HepG2 (cell line): ENCODE data around the gene RCAN2. TPM values are rescaled to one million over a fixed set of nuclear protein-coding genes. Genes with fewer than 3 reads are reported as not detected.

Source experiments
- ATAC-seq: fragments of 200-7000 bp; cut with Tn5 transposase; 3 replicates; pipeline ENCODE4 v1.9.1; 2020; ENCODE audit warnings: mild to moderate bottlenecking, moderate library complexity
- BruUV-seq: library from RNA; stranded (reverse); fragments of 400-500 nt; replicated peaks from 2 replicates; lab custom pipeline; 2021; lab: Mats Ljungman, UMichigan
- CTCF ChIA-PET: fragments of 300-600 bp; formaldehyde crosslinking; extraction: SDS; loops from one replicate; lab custom pipeline; 2021; ENCODE audit warnings: low total read pairs, inconsistent platforms, low intra/inter-chr PET ratio; lab: Yijun Ruan, JAX
- POLR2A ChIA-PET: fragments of 350-600 bp; sonication (Branson Sonifier 250); formaldehyde crosslinking; loops from one replicate; lab custom pipeline; 2020; ENCODE audit warnings: antibody characterized with exemption, inconsistent platforms; lab: Yijun Ruan, JAX
- DNase-seq: peaks from one replicate; pipeline ENCODE4 v3.0.0-alpha.2; 2015; ENCODE audit warnings: low spot score
- FAIRE-seq: peaks from 3 replicates; lab custom pipeline; 2011; peaks lifted over from hg19 to GRCh38; lab: Jason Lieb, UNC
- H2AFZ ChIP-seq: one replicate; pipeline ENCODE4 v1.6.1; 2011; ENCODE audit warnings: low read length, inconsistent platforms
- H3K27ac ChIP-seq: fragments of 300-600 bp; 3 replicates; pipeline ENCODE4 v1.8.0; 2011; ENCODE audit warnings: mixed run types, mild to moderate bottlenecking, mixed read lengths, low read length, inconsistent platforms; ENCODE audit not compliant: insufficient read depth; ENCODE audit errors: extremely low read length
- H3K27me3 ChIP-seq, 2 experiments: fragments of 200-600 bp in 1 of 2; 2 replicates in 1 of 2; 3 replicates in 1 of 2; pipeline versions ENCODE4 v1.6.0 to v1.8.0; 2011; ENCODE audit warnings: low read length in 2 of 2, mild to moderate bottlenecking in 2 of 2, moderate library complexity in 2 of 2, inconsistent platforms in 1 of 2; ENCODE audit not compliant: insufficient read depth in 2 of 2, control insufficient read depth in 1 of 2
- H3K36me3 ChIP-seq, 2 experiments: fragments of 200-600 bp in 1 of 2; replicated peaks in 1 of 2; 2 replicates in 1 of 2; 3 replicates in 1 of 2; pipeline versions ENCODE4 v1.5.1 to v1.8.0; 2011; ENCODE audit warnings: low read length in 2 of 2, inconsistent platforms in 1 of 2; ENCODE audit not compliant: insufficient read depth in 2 of 2, control insufficient read depth in 1 of 2
- H3K4me1 ChIP-seq: 2 replicates; pipeline ENCODE4 v1.5.1; 2012; ENCODE audit warnings: low read length, inconsistent platforms; ENCODE audit not compliant: insufficient read depth
- H3K4me2 ChIP-seq: 2 replicates; pipeline ENCODE4 v1.6.0; 2011; ENCODE audit warnings: low read depth, low read length, inconsistent platforms
- H3K4me3 ChIP-seq, 3 experiments: fragments of 200-600 bp in 1 of 3; sonication (generic), shearing (Covaris generic) in 1 of 3; replicated peaks in 1 of 3; 2 replicates each; pipeline ENCODE4 v1.5.1; 2011 to 2016; ENCODE audit warnings: low read length in 3 of 3, inconsistent platforms in 2 of 3, low read depth in 2 of 3, mild to moderate bottlenecking in 2 of 3, control low read depth in 1 of 3, mixed read lengths in 1 of 3; ENCODE audit not compliant: insufficient read depth in 1 of 3
- H3K79me2 ChIP-seq: one replicate; pipeline ENCODE4 v1.6.1; 2011; ENCODE audit warnings: low read length, inconsistent platforms; ENCODE audit not compliant: insufficient read depth
- H3K9ac ChIP-seq: 2 replicates; pipeline ENCODE4 v1.6.0; 2011; ENCODE audit warnings: mild to moderate bottlenecking, low read depth, low read length, inconsistent platforms; ENCODE audit not compliant: insufficient read depth
- H3K9me3 ChIP-seq: 2 replicates; pipeline ENCODE4 v1.5.1; 2012; ENCODE audit warnings: mild to moderate bottlenecking, low read length
- H4K20me1 ChIP-seq: 2 replicates; pipeline ENCODE4 v1.6.0; 2011; ENCODE audit warnings: inconsistent platforms, mild to moderate bottlenecking, low read length, moderate library complexity; ENCODE audit not compliant: insufficient read depth
- ATF7-NPFF ChIP-seq: sonication (generic); formaldehyde crosslinking; IDR thresholded peaks from 2 replicates; pipeline ENCODE4 v1.8.1; 2023; ENCODE audit warnings: mild to moderate bottlenecking, low read depth, missing genetic modification reagents, moderate library complexity
- GLI4 ChIP-seq: sonication (generic); formaldehyde crosslinking; IDR thresholded peaks from 2 replicates; pipeline ENCODE4 v1.5.1; 2020; ENCODE audit warnings: missing genetic modification reagents, mild to moderate bottlenecking, moderate library complexity, borderline replicate concordance
- PHB2 ChIP-seq: fragments of 450-650 bp; IDR thresholded peaks from 2 replicates; pipeline ENCODE4 v1.6.1; 2018; ENCODE audit not compliant: partially characterized antibody
- RBAK ChIP-seq: sonication (generic); formaldehyde crosslinking; IDR thresholded peaks from 2 replicates; pipeline ENCODE4 v1.5.1; 2020; ENCODE audit warnings: mild to moderate bottlenecking, missing genetic modification reagents
- RBM39 ChIP-seq: fragments of 200-400 bp; formaldehyde crosslinking; IDR thresholded peaks from one replicate; pipeline ENCODE4 v1.6.1; 2018; ENCODE audit warnings: antibody characterized with exemption, mild to moderate bottlenecking, low read depth, low read length; ENCODE audit not compliant: poor library complexity, severe bottlenecking
- TSC22D2 ChIP-seq: sonication (generic); formaldehyde crosslinking; IDR thresholded peaks from 2 replicates; pipeline ENCODE4 v1.5.1; 2020; ENCODE audit warnings: missing genetic modification reagents, mild to moderate bottlenecking, borderline replicate concordance
- ZKSCAN1 ChIP-seq: fragments of 150-350 bp; IDR thresholded peaks from 2 replicates; pipeline ENCODE4 v1.6.1; 2014; ENCODE audit warnings: low read length
- ZNF12 ChIP-seq: sonication (generic); formaldehyde crosslinking; IDR thresholded peaks from 2 replicates; pipeline ENCODE4 v1.5.0; 2020; ENCODE audit warnings: missing genetic modification reagents
- ZNF160 ChIP-seq: sonication (generic); formaldehyde crosslinking; IDR thresholded peaks from 2 replicates; pipeline ENCODE4 v1.8.0; 2022; ENCODE audit warnings: mild to moderate bottlenecking, inconsistent platforms, missing genetic modification reagents
- ZNF296 ChIP-seq: sonication (generic); formaldehyde crosslinking; conservative IDR thresholded peaks from 2 replicates; pipeline ENCODE4 v1.5.0; 2020; ENCODE audit warnings: mild to moderate bottlenecking, missing genetic modification reagents
- WGBS: methylation state at CpG from one replicate; pipeline ENCODE4 v1.1.6; 2017; ENCODE audit warnings: low lambda C conversion rate; 5-methylcytosine and 5-hydroxymethylcytosine counted together
- in situ Hi-C: cut with HindIII; loops from 2 replicates; pipeline ENCODE4 v1.10.0; 2017; ENCODE audit warnings: low pct_unique_long_range_greater_than_20kb; ENCODE audit not compliant: extremely low pct_ligation_motif_present
- intact Hi-C: fragments of 100-400 bp; cut with micrococcal nuclease; formaldehyde crosslinking; loops from one replicate; pipeline ENCODE4 v1.10.0; 2022; ENCODE audit not compliant: unreplicated experiment
- polyA plus RNA-seq, 8 experiments: library from polyadenylated mRNA; depleted of rRNA in 3 of 8; stranded (reverse) in 7 of 8; unstranded in 1 of 8; fragments of >200 nt; fragmentation: Illumina TruSeq in 4 of 8; extraction: Trizol in 4 of 8; gene quantifications; 2 replicates each; pipeline versions ENCODE4 v1.2.1 to v1.2.3, GENCODE V29; 2011 to 2016; ENCODE audit warnings: low read depth in 4 of 8, missing spikeins in 1 of 8, mixed read lengths in 1 of 8; ENCODE audit not compliant: insufficient read depth in 1 of 8
- total RNA-seq, 5 experiments: library from RNA; depleted of rRNA; stranded (reverse); fragments of >200 nt; fragmentation: Illumina TruSeq; extraction: Trizol; gene quantifications; 2 replicates each; pipeline ENCODE4 v1.2.3, GENCODE V29; 2016; ENCODE audit warnings: low read depth in 1 of 5
- TF ChIP-seq, protein P1 (sequence below): IDR thresholded peaks from 2 replicates; pipeline ENCODE4 v1.6.1; 2012; ENCODE audit warnings: low read length, improper control_type of control experiment
- TF ChIP-seq, protein P2 (sequence below): sonication (generic); formaldehyde crosslinking; IDR thresholded peaks from 2 replicates; pipeline ENCODE4 v1.5.1; 2020; ENCODE audit warnings: missing genetic modification reagents, mild to moderate bottlenecking, borderline replicate concordance
- TF ChIP-seq, protein P3 (sequence below): IDR thresholded peaks from 2 replicates; pipeline ENCODE4 v1.6.1; 2016; ENCODE audit warnings: control low read depth

Gene RCAN2
- total and polyA plus RNA-seq, 2 of the 13 experiments (the other 11 are each of a cell fraction or from before 2014, with no cell fraction given), result not detected

DNA sequence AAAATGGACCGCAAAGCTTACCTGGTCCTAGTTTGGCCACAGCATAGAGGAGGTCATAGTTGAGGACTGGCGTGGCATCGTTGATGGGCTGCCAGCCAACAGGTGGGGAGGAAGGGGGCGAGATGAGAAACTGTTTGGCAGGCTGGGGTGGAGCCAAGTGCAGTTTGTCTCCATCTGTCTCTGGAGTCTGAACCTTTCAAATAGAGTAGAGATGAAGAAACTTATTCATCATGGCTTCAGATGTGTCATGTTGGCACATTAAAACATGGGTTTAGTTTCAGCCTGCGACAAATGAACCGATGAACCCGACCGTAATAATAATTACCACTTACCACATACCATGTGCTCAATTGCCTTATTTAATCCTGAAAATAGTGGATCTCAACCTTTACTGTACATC, 244.5 kb downstream of the RCAN2 start (continued):
- TF ChIP-seq, protein P1, sequence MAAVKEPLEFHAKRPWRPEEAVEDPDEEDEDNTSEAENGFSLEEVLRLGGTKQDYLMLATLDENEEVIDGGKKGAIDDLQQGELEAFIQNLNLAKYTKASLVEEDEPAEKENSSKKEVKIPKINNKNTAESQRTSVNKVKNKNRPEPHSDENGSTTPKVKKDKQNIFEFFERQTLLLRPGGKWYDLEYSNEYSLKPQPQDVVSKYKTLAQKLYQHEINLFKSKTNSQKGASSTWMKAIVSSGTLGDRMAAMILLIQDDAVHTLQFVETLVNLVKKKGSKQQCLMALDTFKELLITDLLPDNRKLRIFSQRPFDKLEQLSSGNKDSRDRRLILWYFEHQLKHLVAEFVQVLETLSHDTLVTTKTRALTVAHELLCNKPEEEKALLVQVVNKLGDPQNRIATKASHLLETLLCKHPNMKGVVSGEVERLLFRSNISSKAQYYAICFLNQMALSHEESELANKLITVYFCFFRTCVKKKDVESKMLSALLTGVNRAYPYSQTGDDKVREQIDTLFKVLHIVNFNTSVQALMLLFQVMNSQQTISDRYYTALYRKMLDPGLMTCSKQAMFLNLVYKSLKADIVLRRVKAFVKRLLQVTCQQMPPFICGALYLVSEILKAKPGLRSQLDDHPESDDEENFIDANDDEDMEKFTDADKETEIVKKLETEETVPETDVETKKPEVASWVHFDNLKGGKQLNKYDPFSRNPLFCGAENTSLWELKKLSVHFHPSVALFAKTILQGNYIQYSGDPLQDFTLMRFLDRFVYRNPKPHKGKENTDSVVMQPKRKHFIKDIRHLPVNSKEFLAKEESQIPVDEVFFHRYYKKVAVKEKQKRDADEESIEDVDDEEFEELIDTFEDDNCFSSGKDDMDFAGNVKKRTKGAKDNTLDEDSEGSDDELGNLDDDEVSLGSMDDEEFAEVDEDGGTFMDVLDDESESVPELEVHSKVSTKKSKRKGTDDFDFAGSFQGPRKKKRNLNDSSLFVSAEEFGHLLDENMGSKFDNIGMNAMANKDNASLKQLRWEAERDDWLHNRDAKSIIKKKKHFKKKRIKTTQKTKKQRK, result no peak
- TF ChIP-seq RBM39, result no peak
- no peak for TF ChIP-seq PHB2
- TF ChIP-seq, protein P2, sequence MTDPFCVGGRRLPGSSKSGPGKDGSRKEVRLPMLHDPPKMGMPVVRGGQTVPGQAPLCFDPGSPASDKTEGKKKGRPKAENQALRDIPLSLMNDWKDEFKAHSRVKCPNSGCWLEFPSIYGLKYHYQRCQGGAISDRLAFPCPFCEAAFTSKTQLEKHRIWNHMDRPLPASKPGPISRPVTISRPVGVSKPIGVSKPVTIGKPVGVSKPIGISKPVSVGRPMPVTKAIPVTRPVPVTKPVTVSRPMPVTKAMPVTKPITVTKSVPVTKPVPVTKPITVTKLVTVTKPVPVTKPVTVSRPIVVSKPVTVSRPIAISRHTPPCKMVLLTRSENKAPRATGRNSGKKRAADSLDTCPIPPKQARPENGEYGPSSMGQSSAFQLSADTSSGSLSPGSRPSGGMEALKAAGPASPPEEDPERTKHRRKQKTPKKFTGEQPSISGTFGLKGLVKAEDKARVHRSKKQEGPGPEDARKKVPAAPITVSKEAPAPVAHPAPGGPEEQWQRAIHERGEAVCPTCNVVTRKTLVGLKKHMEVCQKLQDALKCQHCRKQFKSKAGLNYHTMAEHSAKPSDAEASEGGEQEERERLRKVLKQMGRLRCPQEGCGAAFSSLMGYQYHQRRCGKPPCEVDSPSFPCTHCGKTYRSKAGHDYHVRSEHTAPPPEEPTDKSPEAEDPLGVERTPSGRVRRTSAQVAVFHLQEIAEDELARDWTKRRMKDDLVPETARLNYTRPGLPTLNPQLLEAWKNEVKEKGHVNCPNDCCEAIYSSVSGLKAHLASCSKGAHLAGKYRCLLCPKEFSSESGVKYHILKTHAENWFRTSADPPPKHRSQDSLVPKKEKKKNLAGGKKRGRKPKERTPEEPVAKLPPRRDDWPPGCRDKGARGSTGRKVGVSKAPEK (CRISPR knock-in tag), result no peak

DNA sequence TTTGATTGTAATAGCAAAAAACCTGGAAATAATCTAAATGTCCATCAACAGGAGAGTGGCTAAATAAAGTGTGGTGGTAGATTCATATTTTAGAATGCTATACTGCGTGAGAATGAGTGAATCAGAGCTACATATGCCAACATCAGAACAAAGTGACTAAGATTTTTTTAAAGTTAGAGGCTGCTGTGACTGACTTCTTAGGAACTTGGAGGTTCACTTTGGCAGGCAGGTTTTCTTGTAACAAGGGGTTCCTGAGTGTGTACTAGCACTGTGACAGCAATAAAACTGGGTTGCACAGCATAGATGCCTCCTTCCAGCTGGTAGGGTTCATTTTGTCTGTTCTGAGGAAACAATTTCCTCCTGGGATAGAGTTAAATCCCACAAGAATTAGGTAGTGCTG, 245.2 kb downstream of the RCAN2 start:
- no peak overlapping the region for H3K4me2 ChIP-seq
- no peak for DNase-seq
- in situ Hi-C loops (no loop called here), intact Hi-C loops (no loop called here)
- POLR2A ChIA-PET, result no interaction called here
- no peak for ATAC-seq
- CTCF ChIA-PET, result no interaction called here
- BruUV-seq, result no TSS peak
- H3K79me2 ChIP-seq, result no peaks in the 10 kb centered on the region
- FAIRE-seq, result no peak
- H3K4me1 ChIP-seq, result no peaks in the 10 kb centered on the region
- H3K27me3 ChIP-seq, result no peaks in the 10 kb centered on the region
- H3K27ac ChIP-seq, result no peak overlapping the region
- H3K4me3 ChIP-seq, result no peak overlapping the region
- no peak overlapping the region for H2AFZ ChIP-seq
- H4K20me1 ChIP-seq, result no peaks in the 10 kb centered on the region
- no peaks in the 10 kb centered on the region for H3K9me3 ChIP-seq
- no peak overlapping the region for H3K9ac ChIP-seq
- H3K36me3 ChIP-seq, result no peaks in the 10 kb centered on the region
- 0% methylated on average over 1 of the region's 1 CpG for WGBS
- TF ChIP-seq RBAK (CRISPR knock-in tag), result no peak
- no peak for TF ChIP-seq ZNF12 (CRISPR knock-in tag)
- TF ChIP-seq ZNF160 (CRISPR knock-in tag), result no peak
- TF ChIP-seq ZKSCAN1, result no peak
- no peak for TF ChIP-seq TSC22D2 (CRISPR knock-in tag)
- TF ChIP-seq GLI4 (CRISPR knock-in tag), result no peak
- TF ChIP-seq, protein P3, sequence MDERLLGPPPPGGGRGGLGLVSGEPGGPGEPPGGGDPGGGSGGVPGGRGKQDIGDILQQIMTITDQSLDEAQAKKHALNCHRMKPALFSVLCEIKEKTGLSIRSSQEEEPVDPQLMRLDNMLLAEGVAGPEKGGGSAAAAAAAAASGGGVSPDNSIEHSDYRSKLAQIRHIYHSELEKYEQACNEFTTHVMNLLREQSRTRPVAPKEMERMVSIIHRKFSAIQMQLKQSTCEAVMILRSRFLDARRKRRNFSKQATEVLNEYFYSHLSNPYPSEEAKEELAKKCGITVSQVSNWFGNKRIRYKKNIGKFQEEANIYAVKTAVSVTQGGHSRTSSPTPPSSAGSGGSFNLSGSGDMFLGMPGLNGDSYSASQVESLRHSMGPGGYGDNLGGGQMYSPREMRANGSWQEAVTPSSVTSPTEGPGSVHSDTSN (CRISPR knock-in tag), result no peak
- TF ChIP-seq ATF7-NPFF (CRISPR knock-in tag), result no peak
- TF ChIP-seq ZNF296 (CRISPR knock-in tag), result no peak
